ENCODE results near the gene NELFA. TPM values are rescaled to one million over a fixed set of nuclear protein-coding genes. Genes with fewer than 3 reads are reported as not detected.

NELFA gene
- total and polyA plus RNA-seq, 4 donors = 7.1 to 11.8 (median 9.3) TPM

DNA sequence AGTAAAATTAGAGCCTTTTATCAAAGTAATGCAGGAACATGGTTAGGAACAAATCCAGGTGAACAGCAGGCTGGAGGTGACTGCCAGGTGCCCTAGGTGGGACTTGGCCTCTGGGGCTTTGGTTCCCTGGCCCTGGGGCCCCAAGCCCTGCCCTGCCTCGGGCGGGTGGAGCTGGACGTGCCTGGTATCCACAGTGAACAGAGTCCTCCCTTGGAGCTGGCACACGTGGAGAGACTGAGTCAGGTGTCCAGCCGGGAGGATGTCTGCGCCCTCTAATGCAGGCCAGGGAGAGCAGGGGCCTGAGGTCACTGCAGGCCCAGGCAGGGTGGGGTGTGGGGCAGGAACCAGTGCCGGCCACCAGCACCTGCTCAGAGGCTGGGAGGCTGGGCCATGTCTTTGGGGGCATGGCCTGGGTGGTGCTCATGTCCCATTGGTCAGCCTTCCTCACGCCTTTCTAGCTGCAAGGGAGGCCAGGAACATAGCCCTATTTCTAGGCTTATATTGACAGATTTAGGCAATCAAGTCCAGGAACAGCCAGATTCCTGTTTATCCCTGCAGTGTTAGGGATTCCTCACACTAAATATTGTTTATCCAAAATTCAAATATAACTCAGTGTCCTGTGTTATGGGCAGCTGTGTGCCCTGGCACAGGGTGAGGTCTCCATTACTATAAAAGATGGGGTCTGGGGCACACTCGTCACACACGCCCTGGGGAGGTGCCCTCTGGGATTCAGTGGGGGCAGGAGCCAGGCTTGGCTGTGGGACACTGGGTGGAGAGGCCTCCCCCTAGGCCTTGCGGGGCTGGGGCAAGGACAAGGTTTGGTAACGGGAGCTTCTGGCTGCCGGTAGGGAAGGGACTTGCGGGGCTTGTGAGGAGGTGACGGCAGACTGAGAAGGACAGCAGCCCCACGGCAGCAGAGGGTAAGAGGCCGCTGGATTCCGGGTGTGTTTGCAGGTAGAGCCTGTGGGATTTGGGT lies 36.1 kb upstream of the NELFA start (continued):
- TF ChIP-seq JUND (IDR thresholded peaks at IDR 0.05) (no peak), GABPA (IDR thresholded peaks at IDR 0.05 in 1 of 2, conservative IDR thresholded peaks at IDR 0.05 in 1 of 2) (no peak), FOXA1 (IDR thresholded peaks at IDR 0.05) (no peak), HNF4G (IDR thresholded peaks at IDR 0.05) (no peak)
- TF ChIP-seq, protein P1, sequence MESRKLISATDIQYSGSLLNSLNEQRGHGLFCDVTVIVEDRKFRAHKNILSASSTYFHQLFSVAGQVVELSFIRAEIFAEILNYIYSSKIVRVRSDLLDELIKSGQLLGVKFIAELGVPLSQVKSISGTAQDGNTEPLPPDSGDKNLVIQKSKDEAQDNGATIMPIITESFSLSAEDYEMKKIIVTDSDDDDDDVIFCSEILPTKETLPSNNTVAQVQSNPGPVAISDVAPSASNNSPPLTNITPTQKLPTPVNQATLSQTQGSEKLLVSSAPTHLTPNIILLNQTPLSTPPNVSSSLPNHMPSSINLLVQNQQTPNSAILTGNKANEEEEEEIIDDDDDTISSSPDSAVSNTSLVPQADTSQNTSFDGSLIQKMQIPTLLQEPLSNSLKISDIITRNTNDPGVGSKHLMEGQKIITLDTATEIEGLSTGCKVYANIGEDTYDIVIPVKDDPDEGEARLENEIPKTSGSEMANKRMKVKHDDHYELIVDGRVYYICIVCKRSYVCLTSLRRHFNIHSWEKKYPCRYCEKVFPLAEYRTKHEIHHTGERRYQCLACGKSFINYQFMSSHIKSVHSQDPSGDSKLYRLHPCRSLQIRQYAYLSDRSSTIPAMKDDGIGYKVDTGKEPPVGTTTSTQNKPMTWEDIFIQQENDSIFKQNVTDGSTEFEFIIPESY (IDR thresholded peaks at IDR 0.05) = no peak

DNA sequence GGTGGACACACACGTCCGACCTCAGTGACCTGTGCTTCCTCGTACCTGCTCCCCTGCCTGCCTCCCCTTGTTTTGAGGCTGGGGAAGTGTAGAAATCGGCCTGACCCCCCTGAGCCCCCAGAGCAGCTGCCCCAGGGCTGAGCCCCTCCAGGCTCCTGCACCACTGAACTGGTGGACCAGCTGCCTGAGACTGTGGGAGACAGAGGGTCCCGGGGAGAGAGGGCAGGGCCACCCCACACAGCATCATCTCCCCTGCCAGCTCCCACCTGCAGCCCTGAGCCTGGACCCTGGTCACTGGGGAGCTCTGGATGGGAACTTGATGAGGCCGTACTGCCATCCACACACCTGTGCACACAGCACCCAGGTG lies 35.3 kb upstream of the NELFA start:
- Histone ChIP-seq H3K4me3 (ENCODE audit: low read depth in 1 of 3, low read length in 3 of 3) (no peak overlapping the region), H3K36me3 (ENCODE audit: control insufficient read depth in 4 of 4, insufficient read depth in 3 of 4, low read depth in 1 of 4, low read length in 3 of 4) (no peaks in the 10 kb centered on the region), H3K4me1 (ENCODE audit: control insufficient read depth in 4 of 4, insufficient read depth in 4 of 4, low read length in 3 of 4) (peaks cover 9 to 17% (median 12%) of the 10 kb centered on the region in 4 donors), H3K27ac (ENCODE audit: low read depth in 1 of 2, low read length in 2 of 2) (no peak overlapping the region), H3K27me3 (ENCODE audit: control insufficient read depth in 4 of 4, insufficient read depth in 4 of 4, low read length in 3 of 4) (peaks cover 0 to 6% (median 4%) of the 10 kb centered on the region in 4 donors), H3K9me3 (ENCODE audit: control insufficient read depth in 4 of 4, low read length in 3 of 4) (no peaks in the 10 kb centered on the region), H3K9ac (ENCODE audit: low read depth in 1 of 2, low read length in 2 of 2) (no peak overlapping the region)
- 80% methylated on average over 6 of the region's 6 CpGs for WGBS
- DNase-seq (ENCODE audit: low spot score) = peak; percentile 27
- no peak for TF ChIP-seq YY1 (IDR thresholded peaks at IDR 0.05)
- TF ChIP-seq TAF1 (conservative IDR thresholded peaks at IDR 0.05) = no peak
- TF ChIP-seq RAD21 (IDR thresholded peaks at IDR 0.05) = no peak
- TF ChIP-seq RXRA (IDR thresholded peaks at IDR 0.05) = no peak
- TF ChIP-seq, protein P1 (IDR thresholded peaks at IDR 0.05) = no peak
- TF ChIP-seq GABPA (IDR thresholded peaks at IDR 0.05 in 1 of 2, conservative IDR thresholded peaks at IDR 0.05 in 1 of 2) = no peak
- TF ChIP-seq HNF4G (IDR thresholded peaks at IDR 0.05) = no peak
- TF ChIP-seq, protein P2, sequence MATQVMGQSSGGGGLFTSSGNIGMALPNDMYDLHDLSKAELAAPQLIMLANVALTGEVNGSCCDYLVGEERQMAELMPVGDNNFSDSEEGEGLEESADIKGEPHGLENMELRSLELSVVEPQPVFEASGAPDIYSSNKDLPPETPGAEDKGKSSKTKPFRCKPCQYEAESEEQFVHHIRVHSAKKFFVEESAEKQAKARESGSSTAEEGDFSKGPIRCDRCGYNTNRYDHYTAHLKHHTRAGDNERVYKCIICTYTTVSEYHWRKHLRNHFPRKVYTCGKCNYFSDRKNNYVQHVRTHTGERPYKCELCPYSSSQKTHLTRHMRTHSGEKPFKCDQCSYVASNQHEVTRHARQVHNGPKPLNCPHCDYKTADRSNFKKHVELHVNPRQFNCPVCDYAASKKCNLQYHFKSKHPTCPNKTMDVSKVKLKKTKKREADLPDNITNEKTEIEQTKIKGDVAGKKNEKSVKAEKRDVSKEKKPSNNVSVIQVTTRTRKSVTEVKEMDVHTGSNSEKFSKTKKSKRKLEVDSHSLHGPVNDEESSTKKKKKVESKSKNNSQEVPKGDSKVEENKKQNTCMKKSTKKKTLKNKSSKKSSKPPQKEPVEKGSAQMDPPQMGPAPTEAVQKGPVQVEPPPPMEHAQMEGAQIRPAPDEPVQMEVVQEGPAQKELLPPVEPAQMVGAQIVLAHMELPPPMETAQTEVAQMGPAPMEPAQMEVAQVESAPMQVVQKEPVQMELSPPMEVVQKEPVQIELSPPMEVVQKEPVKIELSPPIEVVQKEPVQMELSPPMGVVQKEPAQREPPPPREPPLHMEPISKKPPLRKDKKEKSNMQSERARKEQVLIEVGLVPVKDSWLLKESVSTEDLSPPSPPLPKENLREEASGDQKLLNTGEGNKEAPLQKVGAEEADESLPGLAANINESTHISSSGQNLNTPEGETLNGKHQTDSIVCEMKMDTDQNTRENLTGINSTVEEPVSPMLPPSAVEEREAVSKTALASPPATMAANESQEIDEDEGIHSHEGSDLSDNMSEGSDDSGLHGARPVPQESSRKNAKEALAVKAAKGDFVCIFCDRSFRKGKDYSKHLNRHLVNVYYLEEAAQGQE (IDR thresholded peaks at IDR 0.05) = no peak
- no peak for TF ChIP-seq HNF4A (conservative IDR thresholded peaks at IDR 0.05)
- TF ChIP-seq JUND (IDR thresholded peaks at IDR 0.05) = no peak
- no peak for TF ChIP-seq SP1 (IDR thresholded peaks at IDR 0.05)
- TF ChIP-seq FOXA1 (IDR thresholded peaks at IDR 0.05) = no peak
- TF ChIP-seq FOXA2 (IDR thresholded peaks at IDR 0.05) = no peak
- TF ChIP-seq, protein P3, sequence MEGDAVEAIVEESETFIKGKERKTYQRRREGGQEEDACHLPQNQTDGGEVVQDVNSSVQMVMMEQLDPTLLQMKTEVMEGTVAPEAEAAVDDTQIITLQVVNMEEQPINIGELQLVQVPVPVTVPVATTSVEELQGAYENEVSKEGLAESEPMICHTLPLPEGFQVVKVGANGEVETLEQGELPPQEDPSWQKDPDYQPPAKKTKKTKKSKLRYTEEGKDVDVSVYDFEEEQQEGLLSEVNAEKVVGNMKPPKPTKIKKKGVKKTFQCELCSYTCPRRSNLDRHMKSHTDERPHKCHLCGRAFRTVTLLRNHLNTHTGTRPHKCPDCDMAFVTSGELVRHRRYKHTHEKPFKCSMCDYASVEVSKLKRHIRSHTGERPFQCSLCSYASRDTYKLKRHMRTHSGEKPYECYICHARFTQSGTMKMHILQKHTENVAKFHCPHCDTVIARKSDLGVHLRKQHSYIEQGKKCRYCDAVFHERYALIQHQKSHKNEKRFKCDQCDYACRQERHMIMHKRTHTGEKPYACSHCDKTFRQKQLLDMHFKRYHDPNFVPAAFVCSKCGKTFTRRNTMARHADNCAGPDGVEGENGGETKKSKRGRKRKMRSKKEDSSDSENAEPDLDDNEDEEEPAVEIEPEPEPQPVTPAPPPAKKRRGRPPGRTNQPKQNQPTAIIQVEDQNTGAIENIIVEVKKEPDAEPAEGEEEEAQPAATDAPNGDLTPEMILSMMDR (IDR thresholded peaks at IDR 0.05; ENCODE audit: low read depth, low read length, missing input control) = no peak
- TF ChIP-seq, protein P4, sequence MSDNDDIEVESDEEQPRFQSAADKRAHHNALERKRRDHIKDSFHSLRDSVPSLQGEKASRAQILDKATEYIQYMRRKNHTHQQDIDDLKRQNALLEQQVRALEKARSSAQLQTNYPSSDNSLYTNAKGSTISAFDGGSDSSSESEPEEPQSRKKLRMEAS (IDR thresholded peaks at IDR 0.05) = no peak
- TF ChIP-seq EGR1 (IDR thresholded peaks at IDR 0.05; ENCODE audit: low read depth in 2 of 2) = no peak
- TF ChIP-seq NR2F2 (IDR thresholded peaks at IDR 0.05) = no peak
